Astrocyte of the spinal cord (primary cell): ENCODE measurements around the gene KLRC3.
A peak's percentile ranks its signal among the peaks of the same experiment; 100 is the strongest.
"Not testable (repeated sequence)": the region's sequence is repeated elsewhere in the genome, so short reads cannot be mapped to it uniquely, and the experiment has no call there.

ENCODE experiments used
- DNase-seq: peaks from one replicate; pipeline ENCODE4 v3.0.0; 2011; ENCODE audit warnings: low read depth, low spot score
- H3K4me3 ChIP-seq: 2 replicates; pipeline ENCODE4 v1.5.1; 2011; ENCODE audit warnings: low read depth, mild to moderate bottlenecking, low read length, moderate library complexity
- CTCF ChIP-seq: IDR thresholded peaks from 2 replicates; pipeline ENCODE4 v1.5.1; 2012; ENCODE audit warnings: low read depth, mild to moderate bottlenecking, low read length, inconsistent platforms
- in situ Hi-C: cut with HindIII; loops from 2 replicates; pipeline ENCODE4 v1.10.0; 2017; ENCODE audit warnings: low sequenced_read_pairs

KLRC3 gene

GRCh38 chr12:10453156-10453555, 32.8 kb upstream of the KLRC3 start, which contains the start of gene KLRC1:
TSS of gene KLRC1 (minus strand) at chr12:10453377. CDS start at chr12:10451156, 2,221 bp downstream.
- no peak for DNase-seq
- in situ Hi-C loops = no loop called here
- TF ChIP-seq CTCF = no peak
- H3K4me3 ChIP-seq = no peak within 1 kb of the TSS

DNA sequence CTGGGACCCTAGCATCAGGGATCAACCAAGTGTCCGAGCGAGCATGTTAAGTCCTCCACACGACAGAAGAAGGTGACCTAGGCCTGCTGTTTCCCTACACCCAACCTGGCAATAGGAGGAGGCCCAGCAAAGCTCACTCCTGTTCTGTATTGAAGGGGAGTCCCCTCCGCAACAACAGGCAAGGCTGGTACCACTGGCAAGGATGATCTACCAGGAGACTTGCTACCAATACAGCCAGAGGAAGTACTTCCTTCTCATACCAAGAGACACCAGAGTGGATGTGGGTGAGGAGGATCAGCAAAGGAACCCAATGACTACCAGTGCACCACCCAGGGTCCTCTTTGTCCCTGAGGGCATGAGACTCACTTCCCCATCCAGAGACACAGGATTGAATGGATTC, 27.8 kb upstream of the KLRC3 start:
- no peak for DNase-seq
- H3K4me3 ChIP-seq = no peak overlapping the region
- in situ Hi-C loops = no loop called here
- TF ChIP-seq CTCF = no peak

GRCh38 chr12:10446052-10446451, 25.7 kb upstream of the KLRC3 start:
- DNase-seq = peak; percentile 64
- in situ Hi-C loops, H3K4me3 ChIP-seq: not testable (repeated sequence)

DNA sequence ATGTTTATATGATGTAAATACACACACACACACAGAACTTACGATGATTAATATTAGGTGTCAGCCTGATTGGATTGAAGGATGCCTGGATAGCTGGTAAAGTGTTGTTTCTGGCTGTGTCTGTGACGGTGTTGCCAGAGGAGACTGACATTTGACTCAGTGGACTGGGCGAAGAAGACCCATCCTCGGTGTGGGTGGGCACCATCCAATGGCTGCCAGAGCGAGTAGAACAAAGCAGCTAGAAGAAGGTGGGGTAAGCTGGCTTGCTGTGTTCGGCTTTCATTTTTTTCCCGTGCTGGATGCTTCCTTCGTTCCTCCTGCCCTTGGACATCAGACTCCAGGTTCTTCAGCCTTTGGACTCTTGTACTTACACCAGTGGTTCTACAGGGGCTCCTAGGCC, 20.7 kb upstream of the KLRC3 start:
- DNase-seq, in situ Hi-C loops: not testable (repeated sequence)

GRCh38 chr12:10439608-10440274, 19.3 kb upstream of the KLRC3 start:
- H3K4me3 ChIP-seq, in situ Hi-C loops, DNase-seq: not testable (repeated sequence)

More for the DNA sequence above, 20.7 kb upstream of the KLRC3 start:
- H3K4me3 ChIP-seq = not testable (repeated sequence)

- H3K4me3 ChIP-seq, in situ Hi-C loops, DNase-seq: not testable (repeated sequence)
Observed at GRCh38 chr12:10437601-10438000, 17.2 kb upstream of the KLRC3 start.

GRCh38 chr12:10435816-10436215, 15.4 kb upstream of the KLRC3 start, which contains the start of gene KLRC2:
TSS of gene KLRC2 (minus strand) at chr12:10436010. CDS start at chr12:10435986, 24 bp downstream.
- in situ Hi-C loops = not testable (repeated sequence)
- DNase-seq = peak; percentile 53

GRCh38 chr12:10430623-10431022, 10.2 kb upstream of the KLRC3 start:
- H3K4me3 ChIP-seq, in situ Hi-C loops: not testable (repeated sequence)
- peak; percentile 22 for DNase-seq

More at GRCh38 chr12:10435816-10436215, 15.4 kb upstream of the KLRC3 start, which contains the start of gene KLRC2:
- not testable (repeated sequence) for H3K4me3 ChIP-seq

- H3K4me3 ChIP-seq, in situ Hi-C loops, DNase-seq: not testable (repeated sequence)
Observed at GRCh38 chr12:10425938-10426337, 5.5 kb upstream of the KLRC3 start.

GRCh38 chr12:10424260-10424899, 4.0 kb upstream of the KLRC3 start:
- H3K4me3 ChIP-seq, in situ Hi-C loops, DNase-seq: not testable (repeated sequence)

GRCh38 chr12:10422159-10422558, 1.8 kb upstream of the KLRC3 start:
- in situ Hi-C loops, H3K4me3 ChIP-seq, DNase-seq: not testable (repeated sequence)
